Activated CD8-positive, alpha-beta T cell treated with anti-CD3 and anti-CD28 coated beads, Interleukin-2, amount 10 ng/mL, durations not matched to agents 7 days and 5 days (primary cell): ENCODE data around the gene ZFP62. TPM values are rescaled to one million over a fixed set of nuclear protein-coding genes. Genes with fewer than 3 reads are reported as not detected.
A peak's percentile ranks its signal among the peaks of the same experiment; 100 is the strongest.

ENCODE experiments used
- ATAC-seq: fragments of 150-1000 bp; cut with Tn5 transposase; one replicate; pipeline ENCODE4 v1.10.0; 2021; ENCODE audit warnings: moderate library complexity
- CTCF ChIA-PET: fragments of 350-600 bp; sonication (Branson Sonifier 250); formaldehyde crosslinking; loops from one replicate; lab custom pipeline; 2021; ENCODE audit warnings: antibody characterized with exemption; lab: Charles Lee
- POLR2A ChIA-PET: fragments of 350-600 bp; sonication (Branson Sonifier 250); formaldehyde crosslinking; loops from one replicate; lab custom pipeline; 2021; ENCODE audit warnings: antibody characterized with exemption; lab: Charles Lee
- DNase-seq: peaks from one replicate; pipeline ENCODE4 v3.0.0-alpha.2; 2020
- H3K27ac Mint-ChIP-seq: one replicate; pipeline ENCODE4 v1.8.0; 2021; ENCODE audit warnings: mild to moderate bottlenecking, mixed read lengths
- H3K27me3 Mint-ChIP-seq: one replicate; pipeline ENCODE4 v1.8.0; 2021; ENCODE audit warnings: low read depth, mixed read lengths
- H3K36me3 Mint-ChIP-seq: one replicate; pipeline ENCODE4 v1.8.0; 2021; ENCODE audit warnings: low read depth, mixed read lengths
- H3K4me1 Mint-ChIP-seq: one replicate; pipeline ENCODE4 v1.8.0; 2021; ENCODE audit warnings: low read depth, mixed read lengths
- H3K4me3 Mint-ChIP-seq: one replicate; pipeline ENCODE4 v1.8.0; 2021; ENCODE audit warnings: mild to moderate bottlenecking, mixed read lengths
- H3K9me3 Mint-ChIP-seq: one replicate; pipeline ENCODE4 v1.8.0; 2022; ENCODE audit warnings: mixed read lengths; ENCODE audit not compliant: insufficient read depth
- total RNA-seq, 2 experiments: library from RNA; stranded (reverse); gene quantifications; one replicate each; pipeline ENCODE4 v1.2.3, GENCODE V29; 2021

Gene ZFP62
- total RNA-seq, 2 experiments from 2014 or later: 22.8 to 25.3 TPM

DNA sequence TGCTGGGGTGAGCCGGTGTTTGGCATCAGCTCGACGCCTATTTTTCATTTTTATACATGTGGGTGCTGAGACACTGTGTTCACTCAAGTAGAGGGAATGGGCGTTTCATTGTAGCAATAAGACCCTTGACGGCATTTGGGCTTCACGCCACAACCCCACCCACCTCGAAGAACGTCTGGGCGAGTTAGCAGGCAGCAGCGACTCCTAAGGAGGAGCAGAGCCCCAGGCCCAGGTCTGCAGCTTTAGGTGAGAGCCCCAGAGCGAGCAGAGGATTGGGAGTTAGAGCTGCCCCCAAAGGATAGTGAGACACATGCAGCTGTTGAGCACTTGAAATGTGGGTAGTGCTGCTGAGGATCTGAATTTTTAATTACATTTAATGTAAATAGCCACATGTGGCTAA is 1.6 kb upstream of the ZFP62 start:
- CTCF ChIA-PET: interaction anchor here (1.0 to 2.1 kb wide), 3 partner anchors 32 to 144 kb away, joined by 3 to 8 read pairs (median 5); no protein-coding TSS in a partner anchor
- DNase-seq (no peak), ATAC-seq (no peak)
- Mint-ChIP-seq H3K27me3 (peaks cover 6% of the 10 kb centered on the region), H3K4me1 (peaks cover 17% of the 10 kb centered on the region), H3K4me3 (no peak overlapping the region), H3K27ac (no peak overlapping the region), H3K36me3 (peaks cover 10% of the 10 kb centered on the region), H3K9me3 (no peaks in the 10 kb centered on the region)
- POLR2A ChIA-PET: interaction anchor here (1.5 to 5.1 kb wide), 2 partner anchors 12 to 31 kb away, joined by 4 to 38 read pairs; no protein-coding TSS in a partner anchor

DNA sequence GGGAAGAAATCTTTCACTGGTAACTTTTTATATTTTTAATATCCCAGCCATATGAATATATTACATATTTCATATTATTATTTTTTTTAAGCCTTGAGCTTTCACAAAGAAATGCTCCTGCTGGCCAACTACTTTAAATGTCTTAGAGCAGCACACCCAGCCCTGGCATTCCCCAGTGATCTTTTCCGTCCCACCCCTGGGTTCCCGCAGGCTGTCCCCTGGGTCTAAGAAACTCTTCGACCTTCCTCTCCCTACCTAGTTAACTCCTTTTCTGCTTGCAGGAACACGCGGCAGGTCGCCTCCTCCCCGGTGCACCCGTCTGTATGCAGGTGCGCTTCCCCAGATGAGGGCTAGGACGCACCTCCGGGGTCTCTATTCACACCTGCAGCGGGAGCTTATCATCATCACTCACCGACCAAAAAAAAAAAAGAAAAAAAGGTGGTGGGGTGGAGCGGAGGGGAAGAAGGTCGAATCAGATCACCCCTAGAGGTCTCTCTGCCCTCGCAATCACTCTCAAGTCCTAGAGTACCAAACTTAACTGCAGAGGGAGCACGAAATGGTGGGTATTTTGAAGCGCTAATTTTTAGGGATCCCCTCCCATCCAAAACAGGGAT is 696 bp downstream of the ZFP62 start:
- H3K36me3 Mint-ChIP-seq: peaks cover 22% of the 10 kb centered on the region
- H3K27me3 Mint-ChIP-seq: no peaks in the 10 kb centered on the region
- ATAC-seq: peak; percentile 77
- ChIA-PET POLR2A (interaction anchor here (0.9 to 5.1 kb wide), 3 partner anchors 29 to 57 kb away, joined by 4 to 38 read pairs (median 5); no protein-coding TSS in a partner anchor), CTCF (interaction anchor here (1.2 to 1.9 kb wide), 2 partner anchors 47 to 57 kb away, joined by 4 read pairs; no protein-coding TSS in a partner anchor)
- peak; percentile 74 for DNase-seq
- peaks cover 17% of the 10 kb centered on the region for H3K4me1 Mint-ChIP-seq
- peak overlapping the region; percentile 87 for H3K4me3 Mint-ChIP-seq
- peak overlapping the region; percentile 86 for H3K27ac Mint-ChIP-seq
- no peaks in the 10 kb centered on the region for H3K9me3 Mint-ChIP-seq

DNA sequence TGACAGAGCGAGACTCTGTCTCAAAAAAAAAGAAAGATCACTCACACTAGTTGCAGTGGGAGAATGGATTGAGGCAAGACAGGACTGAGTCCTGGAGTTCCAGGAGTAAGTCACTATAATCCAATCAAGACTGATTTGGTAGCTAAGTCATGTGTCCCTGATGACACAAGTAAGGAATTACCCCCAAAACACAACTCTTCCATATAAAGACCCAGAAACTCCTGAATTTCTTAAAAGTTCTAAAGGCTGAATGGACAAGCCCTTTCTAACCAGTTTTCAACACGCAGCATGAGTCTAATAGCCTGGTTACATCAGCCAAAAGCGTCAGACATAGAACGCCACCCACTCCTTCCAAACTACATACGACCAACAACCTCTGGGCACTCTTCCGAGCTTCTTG is 2.5 kb downstream of the ZFP62 start:
- Mint-ChIP-seq H3K27ac (no peak overlapping the region), H3K27me3 (no peaks in the 10 kb centered on the region), H3K36me3 (peaks cover 34% of the 10 kb centered on the region), H3K4me1 (peaks cover 17% of the 10 kb centered on the region), H3K4me3 (no peak overlapping the region), H3K9me3 (no peaks in the 10 kb centered on the region)
- ChIA-PET POLR2A (interaction anchor here (5.1 kb wide), 1 partner anchor 27 kb away, joined by 38 read pairs; no protein-coding TSS in a partner anchor), CTCF (no interaction called here)
- DNase-seq: no peak
- ATAC-seq: no peak

DNA sequence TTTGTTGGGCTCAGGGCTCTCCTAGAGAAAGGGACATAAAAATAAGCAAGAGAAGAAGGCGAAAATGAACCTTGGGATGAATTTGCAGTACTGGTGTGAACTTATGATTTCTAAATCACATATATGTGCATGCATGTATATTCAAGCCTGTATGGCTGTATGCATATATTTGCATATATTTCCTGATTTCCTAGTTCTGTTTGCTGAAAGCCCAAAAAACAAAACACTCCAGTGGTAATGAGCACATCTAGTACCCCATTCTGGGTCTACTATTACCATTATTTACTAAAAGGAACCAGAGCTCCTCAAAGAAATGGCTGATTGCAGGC is 7.3 kb downstream of the ZFP62 start:
- Mint-ChIP-seq H3K9me3 (peaks cover 30% of the 10 kb centered on the region), H3K36me3 (peaks cover 75% of the 10 kb centered on the region), H3K4me3 (no peak overlapping the region), H3K27me3 (no peaks in the 10 kb centered on the region), H3K27ac (no peak overlapping the region), H3K4me1 (peaks cover 2% of the 10 kb centered on the region)
- ChIA-PET CTCF (interaction anchor here (0.6 kb wide), 1 partner anchor 617 kb away, joined by 3 read pairs; no protein-coding TSS in a partner anchor), POLR2A (interaction anchor here (1.6 kb wide), 1 partner anchor 24 kb away, joined by 4 read pairs; no protein-coding TSS in a partner anchor)
- DNase-seq (no peak), ATAC-seq (no peak)

DNA sequence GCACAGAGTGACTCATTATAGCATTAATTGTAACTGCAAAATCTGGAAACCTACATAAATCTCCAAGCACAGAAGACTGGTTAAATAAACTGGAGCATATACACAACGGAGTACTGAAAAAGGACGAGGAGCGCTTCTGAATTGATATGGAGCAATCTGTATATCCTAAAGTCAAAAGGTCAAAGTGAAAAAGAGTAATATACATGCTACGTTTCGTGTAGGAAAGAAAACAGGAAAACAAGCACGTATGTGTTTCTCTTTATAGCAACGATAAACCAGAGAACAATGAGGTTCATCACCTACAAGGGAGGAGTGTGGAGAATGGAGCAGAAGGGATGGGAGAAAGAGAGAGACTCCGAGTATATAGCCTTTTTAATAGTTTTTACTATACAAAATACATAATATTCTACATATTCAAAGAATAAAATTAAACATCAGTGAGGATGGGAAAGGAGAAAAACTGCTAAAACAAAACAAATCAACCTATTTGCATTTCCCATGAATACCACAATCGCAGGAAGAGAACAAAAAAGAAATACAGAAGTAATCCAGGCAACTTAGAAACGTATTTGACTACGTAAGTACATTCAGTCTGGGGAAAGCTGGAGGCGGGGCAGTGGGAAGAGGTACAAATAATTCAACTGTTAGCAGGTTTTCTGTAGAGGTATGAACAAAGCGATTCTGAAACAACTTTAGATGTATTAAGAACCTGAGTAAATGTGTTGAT is 7.8 kb downstream of the ZFP62 start:
- DNase-seq (no peak), ATAC-seq (no peak)
- Mint-ChIP-seq H3K9me3 (peaks cover 36% of the 10 kb centered on the region), H3K27me3 (no peaks in the 10 kb centered on the region), H3K27ac (no peak overlapping the region), H3K4me1 (no peaks in the 10 kb centered on the region), H3K4me3 (no peak overlapping the region), H3K36me3 (peaks cover 75% of the 10 kb centered on the region)
- ChIA-PET CTCF (interaction anchor here (0.6 kb wide), 1 partner anchor 617 kb away, joined by 3 read pairs; no protein-coding TSS in a partner anchor), POLR2A (interaction anchor here (1.6 kb wide), 1 partner anchor 23 kb away, joined by 4 read pairs; no protein-coding TSS in a partner anchor)

DNA sequence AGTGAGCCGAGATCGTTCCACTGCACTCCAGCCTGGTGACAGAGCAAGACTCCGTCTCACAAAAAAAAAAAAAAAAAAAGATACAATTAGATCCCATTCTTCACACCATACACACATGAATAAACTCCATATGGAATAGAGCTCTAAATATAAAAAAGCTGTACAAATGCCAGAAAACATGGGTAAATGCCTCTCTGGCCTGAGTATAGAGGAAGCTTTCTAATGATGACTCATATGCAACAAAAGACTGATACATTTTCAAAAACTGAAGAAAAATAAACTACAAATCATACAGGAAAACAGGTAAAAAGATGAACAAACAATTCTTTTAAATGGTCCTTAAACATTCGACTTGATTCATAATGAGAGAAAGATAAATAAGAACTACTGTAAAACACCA is 8.6 kb downstream of the ZFP62 start:
- no peak for DNase-seq
- Mint-ChIP-seq H3K27ac (no peak overlapping the region), H3K9me3 (peaks cover 44% of the 10 kb centered on the region), H3K27me3 (no peaks in the 10 kb centered on the region), H3K4me3 (no peak overlapping the region), H3K36me3 (peaks cover 82% of the 10 kb centered on the region), H3K4me1 (no peaks in the 10 kb centered on the region)
- ChIA-PET POLR2A (no interaction called here), CTCF (no interaction called here)
- no peak for ATAC-seq

DNA sequence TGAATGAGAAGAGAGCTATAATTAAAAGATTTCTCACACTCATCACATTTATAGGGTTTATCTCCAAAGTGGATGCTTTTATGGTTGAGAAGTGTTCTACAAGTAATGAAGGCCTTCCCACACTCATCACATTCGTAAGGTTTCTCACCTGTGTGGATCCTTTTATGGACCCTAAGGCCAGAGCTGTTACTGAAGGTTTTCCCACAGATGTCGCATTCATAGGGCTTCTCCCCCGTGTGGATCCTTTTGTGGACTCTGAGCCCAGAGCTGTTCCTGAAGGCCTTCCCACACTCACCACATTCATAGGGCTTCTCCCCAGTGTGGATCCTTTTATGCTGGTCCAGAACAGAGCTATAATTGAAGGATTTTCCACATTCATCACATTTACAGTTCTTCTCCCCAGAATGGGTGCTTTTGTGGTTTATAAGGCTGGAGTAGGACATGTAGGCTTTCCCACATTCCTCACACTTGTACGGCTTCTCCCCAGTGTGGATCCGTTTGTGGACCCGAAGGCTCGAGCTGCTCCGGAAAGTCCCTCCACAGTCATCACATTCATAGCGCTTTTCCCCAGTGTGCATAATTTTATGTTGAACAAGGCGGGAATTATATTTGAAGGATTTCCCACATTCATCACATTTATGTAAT is 10.5 kb downstream of the ZFP62 start:
- H3K9me3 Mint-ChIP-seq: peaks cover 55% of the 10 kb centered on the region
- DNase-seq: no peak
- H3K4me3 Mint-ChIP-seq: no peak overlapping the region
- no peak overlapping the region for H3K27ac Mint-ChIP-seq
- H3K36me3 Mint-ChIP-seq: peaks cover 87% of the 10 kb centered on the region
- no peak for ATAC-seq
- H3K4me1 Mint-ChIP-seq: no peaks in the 10 kb centered on the region
- H3K27me3 Mint-ChIP-seq: no peaks in the 10 kb centered on the region
- POLR2A ChIA-PET: interaction anchor here (1.0 to 1.5 kb wide), 3 partner anchors 9 to 20 kb away, joined by 3 to 6 read pairs (median 4); no protein-coding TSS in a partner anchor
- CTCF ChIA-PET: interaction anchor here (0.6 to 1.5 kb wide), 5 partner anchors 10 to 70 kb away, joined by 3 to 5 read pairs (median 3); no protein-coding TSS in a partner anchor

DNA sequence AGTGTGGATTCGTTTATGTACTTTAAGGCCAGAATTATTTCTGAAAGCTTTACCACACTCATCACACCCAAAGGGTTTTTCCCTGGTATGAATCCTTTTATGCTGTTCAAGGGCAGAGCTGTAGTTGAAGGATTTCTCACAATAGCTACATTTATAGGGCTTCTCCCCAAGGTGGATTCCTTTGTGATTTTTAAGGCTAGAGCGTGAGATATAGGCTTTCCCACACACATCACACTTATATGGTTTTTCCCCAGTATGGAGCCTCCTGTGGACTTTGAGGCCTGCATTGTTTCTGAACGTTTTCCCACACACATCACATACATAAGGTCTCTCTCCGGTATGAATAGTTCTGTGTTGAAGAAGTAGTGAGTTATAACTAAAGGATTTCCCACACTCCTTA is 11.2 kb downstream of the ZFP62 start:
- no peak overlapping the region for H3K27ac Mint-ChIP-seq
- no peaks in the 10 kb centered on the region for H3K4me1 Mint-ChIP-seq
- ChIA-PET CTCF (interaction anchor here (0.6 to 1.5 kb wide), 5 partner anchors 9 to 70 kb away, joined by 3 to 5 read pairs (median 3); no protein-coding TSS in a partner anchor), POLR2A (interaction anchor here (1.1 to 1.5 kb wide), 2 partner anchors 8 to 12 kb away, joined by 3 to 4 read pairs; no protein-coding TSS in a partner anchor)
- no peak overlapping the region for H3K4me3 Mint-ChIP-seq
- peaks cover 56% of the 10 kb centered on the region for H3K9me3 Mint-ChIP-seq
- H3K36me3 Mint-ChIP-seq: peaks cover 84% of the 10 kb centered on the region
- ATAC-seq (no peak), DNase-seq (no peak)
- no peaks in the 10 kb centered on the region for H3K27me3 Mint-ChIP-seq

DNA sequence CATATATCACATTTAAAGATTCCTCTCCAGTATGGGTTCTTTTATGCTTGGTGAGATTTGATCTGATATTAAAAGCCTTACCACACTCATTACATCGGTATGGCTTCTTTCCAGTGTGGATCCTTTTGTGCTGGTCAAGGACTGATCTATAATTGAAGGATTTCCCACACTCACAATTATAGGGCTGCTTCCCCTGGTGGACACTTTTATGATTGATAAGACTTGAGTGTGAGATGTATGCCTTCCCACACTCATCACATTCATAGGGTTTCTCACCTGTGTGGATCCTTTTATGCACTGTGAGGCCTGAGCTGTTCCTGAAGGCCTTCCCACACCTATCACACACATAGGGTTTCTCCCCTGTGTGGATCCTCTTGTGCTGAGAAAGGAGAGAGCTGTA is 12.2 kb downstream of the ZFP62 start:
- H3K9me3 Mint-ChIP-seq: peaks cover 56% of the 10 kb centered on the region
- CTCF ChIA-PET: no interaction called here
- H3K36me3 Mint-ChIP-seq: peaks cover 77% of the 10 kb centered on the region
- no peaks in the 10 kb centered on the region for H3K4me1 Mint-ChIP-seq
- H3K27me3 Mint-ChIP-seq: no peaks in the 10 kb centered on the region
- ATAC-seq (no peak), DNase-seq (no peak)
- no peak overlapping the region for H3K27ac Mint-ChIP-seq
- no peak overlapping the region for H3K4me3 Mint-ChIP-seq
- POLR2A ChIA-PET: interaction anchor here (1.5 kb wide), 1 partner anchor 16 kb away, joined by 3 read pairs; no protein-coding TSS in a partner anchor

DNA sequence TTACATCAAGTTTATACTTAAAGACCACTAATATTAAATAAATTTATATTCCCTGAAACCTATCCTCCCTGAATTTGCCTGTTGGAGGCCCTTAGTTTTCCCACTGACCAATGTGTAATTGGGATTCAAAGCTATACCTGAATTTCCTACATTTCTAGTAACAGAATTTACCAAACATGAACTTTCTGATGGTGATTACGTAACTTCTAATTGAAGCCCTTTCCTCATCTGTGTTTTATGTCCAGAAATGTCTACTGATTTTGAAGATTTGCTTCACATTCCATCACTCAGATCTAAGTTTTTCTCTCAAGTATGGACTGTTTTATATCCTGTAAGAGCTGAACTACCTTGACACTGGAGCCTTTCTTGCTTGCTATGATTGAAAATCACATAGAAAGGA is 12.8 kb downstream of the ZFP62 start:
- H3K36me3 Mint-ChIP-seq: peaks cover 74% of the 10 kb centered on the region
- CTCF ChIA-PET: no interaction called here

DNA sequence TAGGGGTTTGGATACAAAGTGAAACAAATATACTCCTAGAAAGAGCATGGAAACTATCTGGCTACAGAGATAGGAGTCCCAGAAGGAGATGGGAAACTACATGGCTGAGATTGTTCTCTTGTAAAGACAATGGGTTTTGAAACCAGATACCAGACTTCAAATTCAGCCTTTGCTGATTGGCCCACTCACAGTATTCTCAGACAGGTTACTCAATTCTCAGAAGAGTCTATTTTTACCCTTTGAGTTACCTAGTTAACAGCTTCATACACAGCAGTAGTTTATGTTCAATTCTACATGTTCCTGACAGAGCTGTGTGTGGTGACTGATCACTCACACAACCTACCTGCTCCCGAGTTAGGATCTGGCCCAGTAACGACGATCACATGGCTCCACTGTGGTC is 14.1 kb downstream of the ZFP62 start:
- H3K36me3 Mint-ChIP-seq: peaks cover 64% of the 10 kb centered on the region
- H3K9me3 Mint-ChIP-seq: peaks cover 52% of the 10 kb centered on the region
- CTCF ChIA-PET: no interaction called here
- POLR2A ChIA-PET: no interaction called here
- no peaks in the 10 kb centered on the region for H3K27me3 Mint-ChIP-seq
- ATAC-seq (no peak), DNase-seq (no peak)
- no peak overlapping the region for H3K27ac Mint-ChIP-seq
- no peaks in the 10 kb centered on the region for H3K4me1 Mint-ChIP-seq
- H3K4me3 Mint-ChIP-seq: no peak overlapping the region

More for the DNA sequence above, 12.8 kb downstream of the ZFP62 start:
- POLR2A ChIA-PET: interaction anchor here (1.5 kb wide), 1 partner anchor 15 kb away, joined by 3 read pairs; no protein-coding TSS in a partner anchor
- no peaks in the 10 kb centered on the region for H3K4me1 Mint-ChIP-seq
- H3K27ac Mint-ChIP-seq: no peak overlapping the region
- H3K9me3 Mint-ChIP-seq: peaks cover 56% of the 10 kb centered on the region
- H3K4me3 Mint-ChIP-seq: no peak overlapping the region
- ATAC-seq (no peak), DNase-seq (no peak)
- H3K27me3 Mint-ChIP-seq: no peaks in the 10 kb centered on the region
